DND-41 (cell line): Measurements from ENCODE around the gene DAPL1.

Source experiments
- CTCF ChIP-seq: IDR thresholded peaks from 2 replicates; pipeline ENCODE4 v1.5.1; 2012; ENCODE audit warnings: borderline replicate concordance, low read length, moderate library complexity, mild to moderate bottlenecking; ENCODE audit not compliant: poor library complexity, severe bottlenecking; ENCODE audit errors: extremely low read depth
- EZH2 ChIP-seq: IDR thresholded peaks from 3 replicates; pipeline ENCODE4 v1.6.1; 2012; ENCODE audit warnings: borderline replicate concordance, low read depth, mild to moderate bottlenecking, moderate library complexity, low read length, inconsistent platforms; ENCODE audit not compliant: severe bottlenecking

DNA sequence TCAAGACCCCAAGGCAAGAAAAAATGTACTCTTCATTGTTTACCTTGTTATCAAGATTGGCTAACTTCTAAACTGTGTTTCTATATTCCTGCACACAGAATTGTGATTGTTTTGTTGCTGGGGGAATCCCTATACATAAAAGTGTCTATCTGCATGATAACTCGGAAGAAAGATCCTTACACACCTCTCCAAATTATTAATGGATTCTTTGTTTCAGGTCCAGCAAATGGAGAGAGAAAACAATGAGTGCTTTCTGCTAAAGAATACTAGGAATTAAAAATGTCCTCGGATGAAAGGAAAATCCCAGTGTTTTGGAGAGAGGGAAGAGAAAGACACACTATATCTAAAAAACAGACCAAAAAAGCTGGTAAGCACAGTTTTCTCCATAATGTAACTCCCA is 6.2 kb upstream of the DAPL1 start:
- no peak for TF ChIP-seq CTCF
- TF ChIP-seq EZH2 = no peak
